ENCODE measurements around the gene PDIK1L. TPM values are rescaled to one million over a fixed set of nuclear protein-coding genes. Genes with fewer than 3 reads are reported as not detected.

Gene PDIK1L
- polyA plus RNA-seq, 1 donor: 5.6 TPM

- no peak for DNase-seq
Observed at GRCh38 chr1:26122988-26123973, 11.7 kb downstream of the PDIK1L start.

GRCh38 chr1:26124418-26125331, 13.1 kb downstream of the PDIK1L start:
- DNase-seq: no peak

- DNase-seq: no peak
Observed at GRCh38 chr1:26125382-26125781, 13.8 kb downstream of the PDIK1L start.

GRCh38 chr1:26125946-26126320, 14.3 kb downstream of the PDIK1L start:
- no peak for DNase-seq

GRCh38 chr1:26126321-26127084, 14.9 kb downstream of the PDIK1L start:
- DNase-seq: no peak

- DNase-seq: no peak
Observed at GRCh38 chr1:26127235-26128163, 15.9 kb downstream of the PDIK1L start.

GRCh38 chr1:26129778-26130177, 18.2 kb downstream of the PDIK1L start:
- DNase-seq: no peak

GRCh38 chr1:26130695-26131094, 19.1 kb downstream of the PDIK1L start:
- DNase-seq: no peak

GRCh38 chr1:26132128-26132833, 20.7 kb downstream of the PDIK1L start:
- DNase-seq: no peak

- no peak for DNase-seq
Observed at GRCh38 chr1:26132834-26133167, 21.2 kb downstream of the PDIK1L start.

- no peak for DNase-seq
Observed at GRCh38 chr1:26134466-26134865, 22.8 kb downstream of the PDIK1L start.

GRCh38 chr1:26138974-26139558, 27.4 kb downstream of the PDIK1L start:
- DNase-seq: no peak

- DNase-seq: no peak
Observed at GRCh38 chr1:26142159-26142558, 30.5 kb downstream of the PDIK1L start.

- peak; percentile 71 for DNase-seq
Observed at GRCh38 chr1:26145041-26145959, 33.7 kb downstream of the PDIK1L start.

GRCh38 chr1:26145960-26146294, 34.3 kb downstream of the PDIK1L start:
- DNase-seq: no peak

- DNase-seq: no peak
Observed at GRCh38 chr1:26148887-26149286, 37.3 kb downstream of the PDIK1L start.

GRCh38 chr1:26153966-26154532, 42.4 kb downstream of the PDIK1L start:
- DNase-seq: no peak

GRCh38 chr1:26154750-26155149, 43.1 kb downstream of the PDIK1L start:
- DNase-seq: no peak

All from hindlimb muscle (tissue), 1 donor.